Gastrocnemius medialis (tissue), 4 donors: Measurements from ENCODE around the gene CCDC86.

Experiments used
- CTCF ChIP-seq, 5 experiments: fragments of 450-650 bp in 3 of 5; fragments of 200-600 bp in 2 of 5; sonication (generic) in 2 of 5; IDR thresholded peaks in 4 of 5; conservative IDR thresholded peaks in 1 of 5; 1 replicate in 4 of 5; 2 replicates in 1 of 5; pipeline ENCODE4 v1.5.1; 2016 to 2019; ENCODE audit warnings: antibody characterized with exemption in 5 of 5, mild to moderate bottlenecking in 3 of 5, moderate library complexity in 3 of 5
- POLR2A ChIP-seq, 2 donors: fragments of 450-650 bp; IDR thresholded peaks; one replicate each; pipeline ENCODE4 v1.6.1; 2017; ENCODE audit warnings: antibody characterized with exemption in 2 of 2, mild to moderate bottlenecking in 2 of 2, moderate library complexity in 2 of 2

- TF ChIP-seq CTCF (IDR thresholded peaks at IDR 0.05 in 4 of 5, conservative IDR thresholded peaks at IDR 0.05 in 1 of 5) (peak in 2 of 5 experiments; percentile 40 to 50), POLR2A (IDR thresholded peaks at IDR 0.05) (peak; percentile 34 to 50)
Measured at GRCh38 chr11:60841797-60842667, at the start of gene CCDC86.
